Endodermal cell (in vitro differentiated cells): ENCODE data around the gene LOXHD1. TPM values are rescaled to one million over a fixed set of nuclear protein-coding genes. Genes with fewer than 3 reads are reported as not detected.

Experiments
- DNase-seq: peaks from one replicate; pipeline ENCODE4 v3.0.0-alpha.2; 2017
- H3K27ac ChIP-seq: 2 replicates; pipeline ENCODE4 v1.5.1; 2013; ENCODE audit warnings: mild to moderate bottlenecking, low read depth, low read length, moderate library complexity
- H3K27me3 ChIP-seq: 2 replicates; pipeline ENCODE4 v1.6.1; 2013; ENCODE audit warnings: mild to moderate bottlenecking, low read length, moderate library complexity; ENCODE audit not compliant: insufficient read depth, control insufficient read depth, poor library complexity, severe bottlenecking
- H3K36me3 ChIP-seq: 2 replicates; pipeline ENCODE4 v1.7.0; 2013; ENCODE audit warnings: mild to moderate bottlenecking, low read length, moderate library complexity; ENCODE audit not compliant: control insufficient read depth, insufficient read depth
- H3K4me1 ChIP-seq: one replicate; pipeline ENCODE4 v1.7.0; 2013; ENCODE audit warnings: low read length; ENCODE audit not compliant: control insufficient read depth, insufficient read depth
- H3K4me3 ChIP-seq: 2 replicates; pipeline ENCODE4 v1.5.1; 2013; ENCODE audit warnings: mild to moderate bottlenecking, low read length, moderate library complexity
- H3K9ac ChIP-seq: 2 replicates; pipeline ENCODE4 v1.6.1; 2013; ENCODE audit warnings: mild to moderate bottlenecking, low read length, moderate library complexity; ENCODE audit not compliant: poor library complexity, severe bottlenecking; ENCODE audit errors: extremely low read depth
- H3K9me3 ChIP-seq: 2 replicates; pipeline ENCODE4 v1.6.1; 2013; ENCODE audit warnings: mild to moderate bottlenecking, low read length, moderate library complexity; ENCODE audit not compliant: control insufficient read depth
- H3K27ac Mint-ChIP-seq: 2 replicates; pipeline ENCODE4 v1.8.0; 2020; ENCODE audit warnings: mixed read lengths
- H3K27me3 Mint-ChIP-seq: 2 replicates; pipeline ENCODE4 v1.8.0; 2021; ENCODE audit warnings: mild to moderate bottlenecking, mixed read lengths; ENCODE audit not compliant: insufficient read depth
- H3K36me3 Mint-ChIP-seq: 2 replicates; pipeline ENCODE4 v1.8.0; 2020; ENCODE audit warnings: low read depth, mixed read lengths
- H3K4me1 Mint-ChIP-seq: 2 replicates; pipeline ENCODE4 v1.8.0; 2020; ENCODE audit warnings: mixed read lengths
- H3K4me3 Mint-ChIP-seq: 2 replicates; pipeline ENCODE4 v1.8.0; 2020; ENCODE audit warnings: mild to moderate bottlenecking, moderate library complexity, mixed read lengths
- H3K9me3 Mint-ChIP-seq: 2 replicates; pipeline ENCODE4 v1.8.0; 2020; ENCODE audit warnings: mild to moderate bottlenecking, mixed read lengths
- WGBS, 2 experiments: methylation state at CpG; one replicate each; pipeline versions ENCODE4 v1.1.5 to v1.1.7; 2013; ENCODE audit warnings: missing lambda C conversion rate in 2 of 2, mixed read lengths in 1 of 2; ENCODE audit not compliant: insufficient coverage in 1 of 2, insufficient read length in 1 of 2; 5-methylcytosine and 5-hydroxymethylcytosine counted together
- total RNA-seq, 2 donors: library from RNA; stranded (reverse); fragmentation: NEBNext Ultra II Directional in 1 of 2; extraction: Animal tissue kit (Norgen Biotek cat#: 25700) in 1 of 2; gene quantifications; 2 replicates in 1 of 2; 3 replicates in 1 of 2; pipeline ENCODE4 v1.2.1, GENCODE V29; 2021
- TF ChIP-seq, protein P1 (sequence below): fragments of 200-600 bp; sonication (generic); conservative IDR thresholded peaks from 2 replicates; pipeline ENCODE4 v1.5.0; 2021; ENCODE audit warnings: antibody characterized with exemption, mild to moderate bottlenecking

Gene LOXHD1
- total RNA-seq, 2 donors from 2014 or later = 2.1 TPM; not detected in 1

DNA sequence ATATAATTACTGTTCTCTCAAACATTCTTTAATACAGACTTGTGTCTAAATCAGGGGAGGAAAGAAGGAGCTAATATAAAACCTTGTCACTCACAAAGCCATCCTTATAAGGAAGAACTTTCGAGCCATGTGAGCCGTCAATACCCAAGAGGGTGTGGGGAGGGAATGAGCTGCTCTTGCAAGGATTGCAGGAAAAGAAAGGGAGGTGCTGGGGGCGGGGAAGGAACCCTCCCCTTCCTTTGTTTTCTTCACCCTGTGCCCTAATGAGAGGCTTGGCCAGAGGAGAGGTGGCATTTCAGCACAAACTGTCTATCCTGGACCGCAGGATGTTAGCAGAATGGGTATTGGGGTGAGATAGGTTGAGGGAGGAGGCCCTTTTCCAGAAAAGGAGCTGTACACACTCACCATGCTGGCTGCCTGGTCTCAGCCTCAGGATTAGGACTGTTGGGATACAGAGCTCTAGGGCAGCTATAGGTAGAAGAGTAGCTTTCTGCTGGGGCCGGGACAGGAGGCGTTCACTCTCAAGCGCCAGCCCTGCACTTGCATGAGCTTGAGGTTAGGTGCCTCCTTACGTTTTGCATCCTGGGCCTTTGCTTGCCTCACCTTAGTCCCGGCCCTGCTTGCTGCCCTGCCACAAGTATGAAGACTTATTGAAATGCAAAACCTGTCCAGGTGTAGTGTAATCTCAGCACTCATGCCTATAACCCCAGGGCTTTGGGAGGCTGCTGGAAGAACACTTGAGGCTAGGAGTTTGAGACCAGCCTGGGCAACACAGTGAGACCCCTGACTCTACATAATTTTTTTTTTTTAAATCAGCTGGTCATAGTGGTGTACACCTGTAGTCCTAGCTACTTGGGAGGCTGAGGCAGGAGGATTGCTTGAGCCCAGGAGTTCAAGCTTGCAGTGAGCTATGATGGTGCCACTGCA, 190.5 kb downstream of the LOXHD1 start:
- Histone ChIP-seq H3K27ac (no peak overlapping the region), H3K9me3 (no peaks in the 10 kb centered on the region), H3K27me3 (peaks cover 8% of the 10 kb centered on the region), H3K9ac (no peak overlapping the region), H3K4me3 (no peak overlapping the region), H3K36me3 (no peaks in the 10 kb centered on the region), H3K4me1 (peaks cover 23% of the 10 kb centered on the region)
- H3K4me1 Mint-ChIP-seq = peaks cover 59% of the 10 kb centered on the region
- 52 to 62% methylated on average over 5 to 8 of the region's 9 CpGs for WGBS, 2 experiments
- H3K9me3 Mint-ChIP-seq = no peaks in the 10 kb centered on the region
- H3K36me3 Mint-ChIP-seq = no peaks in the 10 kb centered on the region
- peaks cover 57% of the 10 kb centered on the region for H3K27me3 Mint-ChIP-seq
- DNase-seq = peak; percentile 80
- H3K4me3 Mint-ChIP-seq = no peak overlapping the region
- TF ChIP-seq, protein P1, sequence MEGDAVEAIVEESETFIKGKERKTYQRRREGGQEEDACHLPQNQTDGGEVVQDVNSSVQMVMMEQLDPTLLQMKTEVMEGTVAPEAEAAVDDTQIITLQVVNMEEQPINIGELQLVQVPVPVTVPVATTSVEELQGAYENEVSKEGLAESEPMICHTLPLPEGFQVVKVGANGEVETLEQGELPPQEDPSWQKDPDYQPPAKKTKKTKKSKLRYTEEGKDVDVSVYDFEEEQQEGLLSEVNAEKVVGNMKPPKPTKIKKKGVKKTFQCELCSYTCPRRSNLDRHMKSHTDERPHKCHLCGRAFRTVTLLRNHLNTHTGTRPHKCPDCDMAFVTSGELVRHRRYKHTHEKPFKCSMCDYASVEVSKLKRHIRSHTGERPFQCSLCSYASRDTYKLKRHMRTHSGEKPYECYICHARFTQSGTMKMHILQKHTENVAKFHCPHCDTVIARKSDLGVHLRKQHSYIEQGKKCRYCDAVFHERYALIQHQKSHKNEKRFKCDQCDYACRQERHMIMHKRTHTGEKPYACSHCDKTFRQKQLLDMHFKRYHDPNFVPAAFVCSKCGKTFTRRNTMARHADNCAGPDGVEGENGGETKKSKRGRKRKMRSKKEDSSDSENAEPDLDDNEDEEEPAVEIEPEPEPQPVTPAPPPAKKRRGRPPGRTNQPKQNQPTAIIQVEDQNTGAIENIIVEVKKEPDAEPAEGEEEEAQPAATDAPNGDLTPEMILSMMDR = no peak
- peak overlapping the region; percentile 52 for H3K27ac Mint-ChIP-seq

DNA sequence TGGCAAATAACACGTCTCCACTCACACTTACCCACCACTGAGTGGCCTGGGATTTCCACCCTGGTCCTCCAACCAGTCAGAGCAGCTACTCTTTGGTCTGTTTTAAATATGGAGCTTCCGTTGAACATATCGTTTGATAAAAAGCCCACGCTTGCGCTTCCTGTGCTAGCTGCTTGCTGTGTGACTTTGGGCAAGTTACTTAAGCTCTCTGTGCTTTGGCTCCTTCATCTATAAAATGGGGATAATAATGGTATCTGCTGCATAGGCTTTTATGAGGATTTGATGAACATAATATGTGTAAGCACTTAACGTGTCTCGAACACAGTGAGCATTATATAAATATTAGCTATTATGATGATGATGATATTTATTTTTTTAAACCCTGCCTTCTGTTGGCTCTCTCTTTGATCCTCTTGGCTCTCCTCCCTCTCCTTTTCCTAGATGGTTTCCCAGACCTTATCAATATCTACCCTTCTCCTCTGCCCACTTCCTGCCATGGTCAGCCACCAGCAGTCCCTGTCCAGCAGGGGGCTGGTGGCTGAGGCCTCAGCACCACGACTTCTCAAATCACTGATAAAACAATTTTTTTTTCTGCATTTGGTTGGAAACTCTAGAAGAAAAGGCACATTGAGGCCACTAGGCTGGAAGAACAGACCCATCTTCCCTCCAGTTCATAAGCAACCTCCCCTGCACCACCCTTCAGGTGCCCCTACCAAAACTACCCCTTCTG, 191.9 kb downstream of the LOXHD1 start:
- H3K9me3 ChIP-seq = no peaks in the 10 kb centered on the region
- peaks cover 23% of the 10 kb centered on the region for H3K4me1 ChIP-seq
- Mint-ChIP-seq H3K27ac (no peak overlapping the region), H3K36me3 (no peaks in the 10 kb centered on the region), H3K27me3 (peaks cover 51% of the 10 kb centered on the region), H3K9me3 (no peaks in the 10 kb centered on the region), H3K4me3 (no peak overlapping the region), H3K4me1 (peaks cover 56% of the 10 kb centered on the region)
- H3K36me3 ChIP-seq = no peaks in the 10 kb centered on the region
- H3K4me3 ChIP-seq = no peak overlapping the region
- DNase-seq = no peak
- TF ChIP-seq, protein P1 = peak; percentile 73
- no peak overlapping the region for H3K27ac ChIP-seq
- no peak overlapping the region for H3K9ac ChIP-seq
- peaks cover 8% of the 10 kb centered on the region for H3K27me3 ChIP-seq
- 84 to 88% methylated on average over 5 to 7 of the region's 8 CpGs for WGBS, 2 experiments

DNA sequence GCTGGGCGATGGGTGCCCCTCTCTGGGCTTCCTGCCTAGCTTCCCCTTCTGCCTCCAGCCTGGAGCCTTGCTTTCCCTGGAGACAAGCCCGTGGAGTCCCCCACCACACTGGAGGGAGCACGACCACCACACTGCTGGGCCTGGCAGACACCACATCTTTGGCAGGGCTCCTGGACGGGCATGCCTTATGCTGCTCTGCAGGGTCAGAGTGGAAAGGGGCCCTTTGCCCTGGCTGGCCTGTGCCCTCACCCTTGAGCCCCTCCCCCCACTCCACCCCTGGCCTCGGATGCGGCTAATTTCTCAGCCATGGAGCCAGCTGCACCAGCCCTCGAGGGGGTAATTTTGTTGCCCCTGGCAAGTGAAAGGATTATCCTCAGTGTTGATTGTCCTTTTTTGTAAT, 194.5 kb downstream of the LOXHD1 start:
- no peaks in the 10 kb centered on the region for H3K36me3 ChIP-seq
- no peaks in the 10 kb centered on the region for H3K36me3 Mint-ChIP-seq
- H3K27ac Mint-ChIP-seq = no peak overlapping the region

More for the DNA sequence above, 194.5 kb downstream of the LOXHD1 start:
- Mint-ChIP-seq H3K9me3 (no peaks in the 10 kb centered on the region), H3K4me3 (no peak overlapping the region), H3K27me3 (peaks cover 40% of the 10 kb centered on the region), H3K4me1 (peaks cover 50% of the 10 kb centered on the region)
- H3K9me3 ChIP-seq = no peaks in the 10 kb centered on the region
- DNase-seq = peak; percentile 43
- H3K9ac ChIP-seq = no peak overlapping the region
- TF ChIP-seq, protein P1 = no peak
- 81 to 84% methylated on average over 3 to 7 of the region's 7 CpGs for WGBS, 2 experiments
- no peak overlapping the region for H3K27ac ChIP-seq
- H3K27me3 ChIP-seq = peaks cover 8% of the 10 kb centered on the region
- H3K4me3 ChIP-seq = no peak overlapping the region
- peaks cover 11% of the 10 kb centered on the region for H3K4me1 ChIP-seq
